ENCODE measurements around the gene ZNF438.

ZNF438 gene

DNA sequence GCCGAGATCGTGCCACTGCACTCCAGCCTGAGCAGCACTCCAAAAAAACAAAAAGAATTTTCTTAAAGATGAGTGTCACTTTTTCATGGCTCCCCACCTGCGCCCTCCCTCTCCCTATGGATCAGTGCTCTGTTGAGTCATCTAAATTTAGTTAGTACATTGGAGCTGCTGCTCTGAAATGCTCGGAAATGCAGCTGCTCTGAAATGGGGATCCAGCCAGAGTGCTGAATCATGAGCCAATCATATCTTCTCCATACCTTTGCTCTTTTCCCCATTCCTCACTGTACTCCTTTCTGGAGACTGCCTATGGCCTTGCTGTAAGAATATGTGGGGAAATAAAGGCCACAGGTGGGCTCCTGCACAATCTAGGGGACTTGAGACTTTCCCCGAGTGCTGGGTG lies 188.8 kb downstream of the ZNF438 start:
- no peak for DNase-seq (ENCODE audit: low spot score)

DNA sequence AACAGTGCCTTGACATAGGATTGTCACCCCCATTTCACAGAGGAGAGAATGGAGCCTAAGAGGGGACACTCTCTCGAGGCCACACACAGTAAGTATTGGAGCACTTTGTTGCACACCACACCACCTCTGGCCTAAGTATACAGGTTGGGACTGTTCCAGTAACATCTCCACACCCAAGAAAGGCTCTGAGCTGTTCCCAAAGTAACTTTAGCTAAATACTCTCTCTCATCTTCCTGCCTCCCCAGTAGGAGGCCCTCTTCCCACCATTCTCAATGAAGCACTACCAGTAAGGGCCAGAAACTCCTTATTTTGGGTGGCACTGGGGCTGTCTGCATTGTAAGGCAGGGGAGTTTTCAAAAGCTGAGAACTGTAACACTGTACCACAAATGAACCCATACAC lies 189.5 kb downstream of the ZNF438 start:
- DNase-seq (ENCODE audit: low spot score): no peak

DNA sequence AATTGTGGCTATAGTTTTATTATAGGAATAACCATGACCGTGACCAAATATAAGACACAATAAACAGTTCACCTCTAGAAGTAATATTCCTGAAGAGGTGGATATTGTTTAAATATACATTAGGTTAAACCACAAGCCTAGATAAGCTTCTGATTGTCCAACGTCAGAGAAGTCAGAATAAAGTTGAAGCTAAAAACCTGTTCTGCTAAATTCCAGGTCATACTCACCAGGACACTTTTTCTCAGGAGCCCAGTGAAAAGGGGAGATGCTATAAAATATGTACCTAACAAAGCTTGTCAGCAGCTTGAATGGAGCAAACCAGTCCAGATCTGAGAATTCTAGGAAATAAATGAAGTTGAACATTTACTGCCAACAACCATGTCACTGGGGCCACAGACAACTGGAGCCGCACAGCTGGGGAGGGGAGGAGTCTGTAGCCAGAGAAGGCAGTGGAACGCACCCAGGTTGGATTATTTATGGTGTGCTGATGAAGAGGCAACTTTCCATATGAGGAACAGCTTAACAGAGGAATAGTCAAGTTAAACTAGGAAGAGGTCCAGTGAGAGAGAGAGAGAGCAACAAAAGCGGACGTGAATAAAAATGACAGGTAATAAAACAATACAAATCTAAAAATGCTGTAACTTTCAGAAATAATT lies 191.1 kb downstream of the ZNF438 start:
- DNase-seq (ENCODE audit: low spot score): no peak

DNA sequence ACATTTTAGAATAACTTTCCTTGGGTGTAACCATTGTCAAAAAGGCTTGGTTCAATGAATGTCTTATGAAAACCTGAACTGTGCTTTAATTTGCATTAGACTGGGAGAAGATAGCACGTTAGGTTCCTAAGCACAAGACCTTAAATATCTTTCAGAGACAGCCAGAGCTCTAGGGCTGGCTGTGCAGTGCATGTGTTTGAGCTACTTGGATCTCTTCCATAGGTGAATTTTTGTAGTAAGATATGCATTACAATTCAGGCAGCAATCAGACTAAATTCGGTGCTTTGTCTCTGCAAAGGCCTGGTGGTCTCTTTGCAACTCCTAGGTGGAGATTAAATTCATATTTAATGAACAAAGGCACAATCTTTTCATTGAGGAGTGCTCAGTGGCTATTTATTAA lies 192.0 kb downstream of the ZNF438 start:
- DNase-seq (ENCODE audit: low spot score): no peak

DNA sequence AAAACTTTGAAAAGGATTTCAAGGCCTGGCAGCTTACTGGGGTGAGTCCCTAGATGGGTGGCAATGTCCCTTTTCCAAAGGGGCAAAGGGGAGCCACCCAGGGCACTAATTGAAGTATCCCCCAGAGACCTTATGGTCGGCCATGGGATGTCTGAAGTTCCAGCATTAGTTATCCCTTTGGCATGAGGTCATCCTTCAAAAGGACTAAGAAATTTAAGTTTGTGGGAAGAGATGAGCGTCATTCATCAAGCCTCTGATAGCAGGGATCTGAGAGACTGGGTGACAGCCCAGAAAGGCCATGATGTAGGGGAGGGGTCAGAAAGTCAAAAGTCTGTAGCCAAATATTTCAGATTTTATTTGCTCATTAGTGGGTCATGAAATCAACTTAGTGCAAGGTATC lies 195.3 kb downstream of the ZNF438 start:
- no peak for DNase-seq (ENCODE audit: low spot score)

DNA sequence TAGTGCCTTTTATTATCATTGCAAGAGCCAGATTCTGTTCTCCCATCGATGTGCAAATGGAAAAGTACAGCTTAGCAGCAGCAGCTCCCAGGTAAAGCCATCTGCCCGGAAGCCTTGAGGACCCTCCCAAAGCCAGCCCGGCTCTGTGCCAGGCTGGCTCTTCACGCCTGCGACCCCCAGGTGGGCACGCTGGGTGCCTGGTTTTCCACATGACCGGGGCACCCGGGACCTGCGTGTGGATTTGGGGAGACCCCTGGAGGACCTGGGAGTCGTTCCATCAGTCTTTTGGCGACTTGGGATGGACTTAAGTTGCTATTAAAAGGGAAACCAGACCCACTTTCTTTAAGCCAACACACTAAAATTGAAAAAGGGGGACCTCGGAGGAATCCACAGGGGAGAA lies 196.5 kb downstream of the ZNF438 start:
- no peak for DNase-seq (ENCODE audit: low spot score)

DNA sequence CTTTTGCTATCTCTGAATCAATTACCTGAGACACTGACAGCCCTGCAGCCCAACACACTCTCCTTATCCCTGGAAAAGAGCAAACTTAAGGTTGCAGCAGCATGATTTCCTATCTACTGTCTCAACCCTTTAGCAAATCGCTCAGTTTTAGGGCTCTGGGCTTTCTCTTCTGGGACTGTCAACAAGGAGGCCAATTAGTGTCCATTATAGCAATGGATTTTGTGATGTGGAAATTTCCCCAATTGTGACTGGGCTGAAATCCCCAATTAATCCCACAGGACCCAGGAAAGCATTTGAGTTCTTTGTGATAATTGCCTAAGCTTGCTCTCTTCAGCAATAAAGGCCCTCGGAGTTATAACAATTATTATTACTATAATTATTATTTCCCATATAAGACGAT lies 197.0 kb downstream of the ZNF438 start:
- DNase-seq (ENCODE audit: low spot score): no peak

DNA sequence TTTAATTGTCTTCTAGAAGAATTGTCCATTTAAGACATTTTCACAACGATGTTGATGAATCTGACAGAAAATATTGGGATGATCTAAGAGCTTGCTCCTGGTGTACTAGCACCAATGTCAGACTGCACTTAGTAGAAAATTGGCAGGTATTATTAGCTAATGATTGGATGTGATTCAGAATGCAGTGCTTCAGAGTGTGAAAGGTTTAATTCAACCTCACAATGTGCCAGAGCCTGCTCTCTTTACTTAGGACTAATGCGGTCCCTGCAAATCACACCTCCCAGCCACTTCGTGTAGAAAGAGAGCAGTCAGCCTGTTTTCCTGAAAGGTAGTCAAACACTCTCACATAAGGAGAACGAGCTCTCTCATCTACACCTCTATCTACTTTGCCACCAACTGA lies 197.5 kb downstream of the ZNF438 start:
- no peak for DNase-seq (ENCODE audit: low spot score)

DNA sequence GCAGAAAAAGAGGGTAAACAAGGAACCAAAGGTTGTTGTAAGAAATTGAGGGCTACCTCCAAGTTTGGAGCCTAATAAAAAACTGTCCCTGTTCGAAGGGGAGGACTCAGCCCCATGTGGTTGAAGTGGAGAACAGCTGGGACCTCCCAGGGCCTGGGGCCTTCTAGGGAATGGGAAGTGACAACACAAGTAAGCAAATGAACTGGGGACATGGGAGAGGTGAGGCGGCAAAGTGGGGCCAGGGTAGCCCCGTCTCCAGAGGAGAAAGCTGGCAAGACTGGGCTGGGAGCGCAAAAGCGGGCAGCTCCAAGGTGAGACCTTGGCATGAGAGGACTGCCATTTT lies 198.1 kb downstream of the ZNF438 start:
- DNase-seq (ENCODE audit: low spot score): no peak

DNA sequence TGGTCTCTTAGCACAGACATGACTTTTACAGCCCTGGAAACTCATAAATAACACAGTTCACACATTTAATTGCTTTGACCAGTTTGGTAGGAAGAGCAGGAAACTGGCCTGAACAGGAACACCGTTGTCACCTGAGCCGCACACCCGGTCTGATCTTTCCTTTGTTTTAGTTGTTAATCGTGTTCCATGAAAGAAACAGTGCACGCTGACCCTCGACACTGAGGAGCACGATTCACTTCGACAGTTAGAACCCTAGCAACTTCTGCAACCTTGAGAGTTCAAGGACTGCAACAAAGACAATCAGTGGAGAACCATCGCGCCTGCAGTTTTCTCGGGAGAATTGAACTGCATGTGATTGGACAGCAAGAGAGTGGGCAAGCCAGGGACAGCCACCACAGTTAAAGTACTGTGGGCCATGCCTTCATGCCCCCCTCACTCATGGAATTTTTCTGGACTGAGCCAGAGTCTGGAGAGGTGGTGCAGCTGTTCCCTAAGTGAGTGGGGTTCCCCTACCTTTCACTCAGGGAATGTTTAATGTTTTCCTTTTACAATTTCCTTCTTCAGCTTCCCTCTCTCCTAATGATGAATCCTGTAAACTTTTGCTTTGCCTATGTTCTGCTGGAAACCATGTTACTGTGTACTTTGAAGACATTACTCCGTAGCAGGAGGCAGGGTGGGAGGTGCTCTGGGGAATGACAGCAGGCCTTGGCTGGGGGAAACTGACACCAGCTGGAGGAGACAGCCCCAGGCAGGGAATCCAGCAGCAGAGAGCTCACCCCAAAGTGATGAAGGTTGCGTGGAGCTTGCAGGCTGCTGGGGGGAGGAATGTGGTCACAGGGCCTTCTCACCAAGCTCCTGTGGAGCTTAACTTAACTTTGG lies 198.7 kb downstream of the ZNF438 start:
- no peak for DNase-seq (ENCODE audit: low spot score)

DNA sequence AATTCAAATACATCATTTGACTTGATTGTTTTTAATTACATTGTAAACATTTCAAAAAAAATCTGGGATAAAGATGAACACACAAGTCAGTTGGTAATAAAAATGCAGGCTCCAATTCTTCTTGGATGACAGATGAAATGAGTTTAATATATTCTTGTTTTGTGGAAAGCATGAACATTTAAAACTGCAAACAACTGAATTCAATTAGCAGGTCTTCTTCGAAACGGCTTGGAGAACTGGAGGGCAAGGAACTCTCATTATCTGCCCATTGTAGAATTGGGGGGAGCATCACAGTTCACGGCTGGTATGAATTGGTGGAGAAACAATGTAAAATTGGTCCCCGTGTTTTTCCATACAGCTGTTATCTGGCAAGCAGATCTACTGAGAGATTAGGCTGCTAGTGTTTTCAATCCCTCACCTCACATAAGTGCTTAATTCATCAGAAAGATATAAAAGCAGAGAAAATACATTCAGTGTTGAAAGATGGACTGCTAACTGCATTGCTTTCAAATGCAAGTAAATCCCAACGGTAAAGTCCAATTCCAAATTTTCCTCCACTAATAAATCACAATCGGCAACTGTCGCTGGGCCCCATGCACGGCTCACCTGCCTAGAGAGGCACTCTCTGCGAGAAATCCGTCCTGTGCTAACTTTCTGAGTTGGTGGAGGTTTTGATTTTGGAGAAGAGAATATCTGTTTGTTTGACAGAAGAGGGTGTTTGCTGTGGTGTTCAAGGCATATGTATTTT lies 199.5 kb downstream of the ZNF438 start:
- DNase-seq (ENCODE audit: low spot score): no peak

DNA sequence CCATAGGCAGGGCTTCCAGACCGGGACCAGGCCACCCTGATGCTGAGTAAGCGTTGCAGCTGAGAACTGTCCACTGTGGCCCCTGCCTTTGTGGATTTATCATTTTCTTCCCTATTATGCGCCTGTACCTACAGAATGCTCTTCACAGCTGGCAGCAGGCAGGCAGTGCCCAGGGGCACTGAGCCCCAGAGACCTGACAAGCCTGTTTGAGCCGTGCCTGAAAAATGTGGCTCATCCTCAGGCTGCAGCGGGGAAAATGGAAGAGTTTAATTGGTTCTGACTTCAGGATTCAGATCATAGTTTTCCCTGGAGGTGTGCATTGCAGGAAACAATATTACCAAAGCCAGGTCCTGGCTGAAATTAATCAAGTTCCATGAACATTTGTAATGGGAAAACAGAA lies 200.2 kb downstream of the ZNF438 start:
- no peak for DNase-seq (ENCODE audit: low spot score)

DNA sequence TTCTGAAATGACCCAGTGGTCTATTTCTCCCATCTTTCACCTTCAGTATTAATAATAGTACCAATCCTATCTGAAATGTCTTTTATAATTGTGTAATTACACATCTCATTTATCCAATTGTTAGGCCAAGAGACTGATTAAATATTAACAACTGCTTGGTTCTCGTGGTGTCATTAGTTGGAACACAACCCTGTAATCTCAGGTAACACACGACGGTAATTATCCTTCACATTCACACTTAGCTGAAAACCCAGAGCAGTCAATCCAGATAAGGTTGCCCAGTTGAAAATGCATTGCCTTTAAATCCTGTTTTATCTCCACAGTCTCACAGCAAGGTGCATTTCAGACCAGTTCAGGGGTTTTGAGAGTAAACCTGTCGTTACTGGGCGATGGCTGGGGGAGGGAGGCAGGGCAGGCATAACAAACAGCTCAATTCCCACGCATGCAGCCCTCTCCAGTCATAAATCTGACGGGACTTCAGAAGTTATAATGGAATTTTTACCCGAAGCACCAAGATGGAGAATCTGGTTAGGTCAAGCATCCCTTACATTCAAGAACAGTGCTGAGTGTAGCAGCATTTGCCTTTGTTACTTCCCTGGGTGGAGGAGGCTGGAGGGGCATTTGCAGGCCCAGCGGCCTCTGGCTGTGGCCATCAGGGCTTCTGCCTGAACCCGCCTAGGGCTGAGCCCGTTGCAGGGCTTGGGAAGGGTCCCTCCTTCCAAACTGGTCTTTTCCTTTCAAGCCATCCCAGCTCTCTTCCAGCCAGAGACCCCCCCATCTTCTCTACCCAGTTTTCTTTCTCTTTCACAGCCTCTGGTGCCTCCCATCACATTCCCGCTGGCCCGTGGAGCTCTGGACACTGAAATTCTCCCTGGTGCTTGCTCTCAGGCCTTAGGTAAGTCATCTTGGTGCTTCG lies 201.1 kb downstream of the ZNF438 start:
- peak; percentile 23 for DNase-seq (ENCODE audit: low spot score)

DNA sequence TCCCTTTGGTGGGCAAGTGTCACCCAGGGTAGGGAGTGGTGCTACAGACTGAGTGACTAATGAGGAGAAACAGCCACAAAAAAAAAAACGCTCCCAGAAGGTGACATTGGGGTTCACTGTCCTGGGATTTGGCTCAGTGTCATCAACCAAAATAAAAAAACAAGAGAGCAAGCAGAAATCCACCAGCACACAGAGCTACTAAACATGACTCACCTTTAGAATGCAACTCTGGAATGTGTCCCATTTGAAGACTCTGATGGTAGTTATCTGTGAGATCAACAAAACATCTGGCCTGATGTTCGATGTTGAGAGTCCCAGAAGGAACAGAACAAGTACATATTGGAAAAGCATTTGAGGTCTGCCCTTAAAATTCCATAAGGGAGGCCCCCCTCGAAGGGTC lies 201.8 kb downstream of the ZNF438 start:
- peak; percentile 69 for DNase-seq (ENCODE audit: low spot score)

DNA sequence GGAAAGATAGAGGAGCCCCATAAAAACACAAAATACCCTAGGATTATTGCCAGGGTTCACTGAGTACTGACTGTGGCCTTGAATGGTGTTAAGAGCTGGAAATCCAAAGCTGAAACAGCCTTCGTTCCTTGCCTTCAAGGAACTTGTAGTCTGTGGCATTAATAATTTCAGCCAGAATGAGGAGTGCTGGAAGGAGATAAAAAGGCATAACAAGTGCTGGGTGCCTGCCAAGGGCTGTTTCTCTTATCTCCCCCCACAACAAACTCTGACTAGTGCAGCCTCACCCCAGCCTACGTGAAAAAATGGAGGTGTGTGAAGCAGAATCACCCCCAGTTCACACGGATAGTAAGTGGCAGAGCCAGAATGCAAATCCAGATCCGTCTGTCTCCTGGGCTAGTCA lies 203.0 kb downstream of the ZNF438 start:
- DNase-seq (ENCODE audit: low spot score): peak; percentile 94

DNA sequence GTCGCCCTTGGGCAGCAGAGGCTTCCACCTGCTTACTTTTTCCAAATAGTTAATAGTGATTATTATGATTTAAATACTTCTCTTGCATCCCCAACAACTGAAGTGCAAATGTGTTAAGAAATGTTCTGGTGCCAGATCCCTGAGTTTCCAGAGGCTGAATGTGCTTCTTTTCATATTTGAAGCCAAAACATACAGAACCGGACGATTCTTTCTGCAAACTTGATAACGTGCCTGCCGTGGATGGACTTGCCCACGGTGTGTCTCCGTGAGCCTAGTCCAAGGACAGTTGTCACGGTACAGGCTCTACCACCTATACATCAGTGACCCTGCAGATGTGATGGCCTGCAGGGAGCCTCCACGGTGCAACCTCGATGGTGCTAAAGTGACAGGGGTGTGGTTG lies 203.5 kb downstream of the ZNF438 start:
- DNase-seq (ENCODE audit: low spot score): no peak

DNA sequence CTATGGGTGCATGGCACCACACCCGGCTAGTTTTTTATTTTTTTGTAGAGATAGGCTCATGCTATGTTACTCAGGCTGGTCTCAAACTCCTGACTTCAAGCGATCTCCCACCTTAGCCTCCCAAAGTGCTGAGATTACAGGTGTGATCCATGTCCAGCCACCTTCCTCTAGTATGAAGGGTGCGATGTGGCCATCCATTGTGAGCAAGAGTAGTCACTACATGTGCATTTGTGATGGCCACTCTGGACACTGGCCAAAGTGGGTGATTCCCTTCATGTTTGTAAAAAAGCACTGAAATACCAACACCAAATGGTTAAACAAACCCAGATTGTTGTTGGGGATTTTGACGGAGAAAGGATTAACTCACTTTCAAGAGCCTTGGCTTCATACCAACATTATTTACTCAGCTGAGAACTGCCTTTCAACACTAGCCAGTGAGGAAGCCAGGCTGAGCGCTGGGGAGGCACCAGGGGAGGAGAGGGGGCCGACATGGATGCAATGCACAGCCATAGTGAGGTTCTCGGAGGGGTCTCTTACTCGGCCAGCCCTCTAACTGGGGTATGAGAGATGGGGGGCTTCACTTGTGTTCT lies 204.0 kb downstream of the ZNF438 start:
- DNase-seq (ENCODE audit: low spot score): peak; percentile 20

DNA sequence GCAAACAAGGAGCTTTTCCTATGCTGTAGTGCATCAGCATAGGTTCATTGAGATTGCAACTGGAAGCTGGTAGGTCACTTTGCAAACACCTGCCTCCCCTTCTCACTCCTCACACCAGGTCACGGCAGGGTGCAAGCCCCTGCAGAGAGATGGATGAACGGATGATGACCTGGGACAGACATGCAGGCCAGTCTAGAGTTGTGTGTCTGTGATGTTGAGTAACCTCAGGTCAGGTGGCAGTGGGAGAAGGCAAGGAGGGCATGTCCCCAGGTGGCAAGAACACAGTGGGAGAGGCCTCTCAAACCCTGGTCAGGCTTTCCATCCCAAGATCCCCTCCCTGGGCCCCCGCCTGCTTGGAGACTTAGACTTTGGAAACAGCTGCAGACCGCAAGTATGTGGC lies 205.0 kb downstream of the ZNF438 start:
- no peak for DNase-seq (ENCODE audit: low spot score)

DNA sequence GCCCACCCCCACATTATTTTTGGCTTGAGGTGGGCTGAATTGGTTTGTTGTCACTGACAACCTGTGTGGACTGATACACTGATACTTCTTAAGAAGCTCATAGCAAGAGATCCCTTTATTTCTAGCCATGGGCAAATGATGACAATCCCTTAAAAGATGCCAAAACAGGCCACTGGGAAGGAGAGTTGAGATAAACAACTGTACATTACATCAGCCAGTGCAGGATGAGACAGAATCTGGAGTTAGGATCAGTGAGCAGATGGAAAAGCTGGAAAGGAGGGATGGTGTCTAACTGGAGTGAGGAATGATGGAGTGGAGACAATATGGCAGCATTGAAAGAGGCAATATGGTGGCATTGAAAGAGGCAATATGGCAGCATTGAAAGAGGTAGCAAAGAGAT lies 206.2 kb downstream of the ZNF438 start:
- DNase-seq (ENCODE audit: low spot score): no peak

DNA sequence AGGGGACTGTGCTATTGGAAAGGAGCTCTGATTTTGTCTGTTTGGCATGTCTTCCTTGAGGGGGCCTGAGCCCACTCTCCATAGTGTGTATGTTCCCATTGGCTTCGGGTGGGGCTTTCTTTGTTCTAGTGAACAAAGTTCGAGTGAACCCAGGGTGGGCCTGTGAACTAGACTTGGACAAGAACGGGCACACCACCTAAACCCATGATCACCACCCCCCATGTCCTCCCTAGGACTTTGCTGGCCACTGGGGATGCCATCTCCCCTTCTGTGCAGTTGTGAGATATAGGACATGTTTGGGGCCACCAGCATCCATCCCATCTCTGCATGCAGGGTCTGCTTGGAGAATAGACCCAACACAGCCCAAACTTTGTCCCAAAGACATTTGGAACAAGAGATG lies 206.6 kb downstream of the ZNF438 start:
- no peak for DNase-seq (ENCODE audit: low spot score)

DNA sequence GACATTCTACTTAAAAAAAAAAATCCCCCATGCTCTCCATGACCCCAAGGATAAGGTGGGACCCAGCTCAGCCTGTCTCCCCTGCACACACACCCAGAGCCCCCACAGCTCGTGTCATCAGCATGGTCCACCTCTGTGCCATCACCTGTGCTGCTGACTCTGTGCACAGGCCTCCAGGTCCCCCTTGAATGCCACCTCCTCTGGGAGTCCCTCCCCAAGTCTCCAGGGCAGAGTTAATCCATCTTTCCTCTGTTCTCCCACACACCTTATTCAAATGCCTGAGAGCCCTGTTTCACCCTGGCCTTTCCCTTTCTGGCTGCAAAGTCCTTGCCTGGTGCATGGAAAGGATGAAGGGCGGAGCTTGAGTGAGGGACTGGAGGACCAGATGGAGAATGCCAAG lies 208.0 kb downstream of the ZNF438 start:
- no peak for DNase-seq (ENCODE audit: low spot score)

All from hematopoietic multipotent progenitor cell treated with erythropoietin and hydrocortisone succinate and interleukin-3 and kit ligand, for 15 days (in vitro differentiated cells).